Bronchial epithelial cell (primary cell): ENCODE measurements around the gene PROM1. TPM values are rescaled to one million over a fixed set of nuclear protein-coding genes. Genes with fewer than 3 reads are reported as not detected.

Source experiments
- DNase-seq: peaks from one replicate; pipeline ENCODE4 v3.0.0-alpha.2; 2010; ENCODE audit warnings: low read depth
- FAIRE-seq: peaks from 2 replicates; lab custom pipeline; 2011; peaks lifted over from hg19 to GRCh38; lab: Jason Lieb, UNC
- H3K27me3 ChIP-seq: 2 replicates; pipeline ENCODE4 v1.5.1; 2011; ENCODE audit warnings: low read length; ENCODE audit not compliant: control insufficient read depth, insufficient read depth
- H3K36me3 ChIP-seq: 2 replicates; pipeline ENCODE4 v1.5.1; 2011; ENCODE audit warnings: low read length; ENCODE audit not compliant: control insufficient read depth, insufficient read depth
- H3K4me3 ChIP-seq: 2 replicates; pipeline ENCODE4 v1.5.1; 2011; ENCODE audit warnings: mild to moderate bottlenecking, low read depth, low read length, control low read depth
- total RNA-seq: library from RNA; depleted of rRNA; stranded (reverse); fragments of >200 nt; gene quantifications from 2 replicates; pipeline ENCODE4 v1.2.1, GENCODE V29; 2014
- TF ChIP-seq, protein P1 (sequence below): IDR thresholded peaks from 2 replicates; pipeline ENCODE4 v1.5.1; 2011; ENCODE audit warnings: mild to moderate bottlenecking, moderate library complexity, low read length, control low read depth, inconsistent platforms; ENCODE audit not compliant: insufficient read depth, severe bottlenecking

PROM1 gene
- total RNA-seq, 1 donor from 2014 or later = 0.26 TPM

DNA sequence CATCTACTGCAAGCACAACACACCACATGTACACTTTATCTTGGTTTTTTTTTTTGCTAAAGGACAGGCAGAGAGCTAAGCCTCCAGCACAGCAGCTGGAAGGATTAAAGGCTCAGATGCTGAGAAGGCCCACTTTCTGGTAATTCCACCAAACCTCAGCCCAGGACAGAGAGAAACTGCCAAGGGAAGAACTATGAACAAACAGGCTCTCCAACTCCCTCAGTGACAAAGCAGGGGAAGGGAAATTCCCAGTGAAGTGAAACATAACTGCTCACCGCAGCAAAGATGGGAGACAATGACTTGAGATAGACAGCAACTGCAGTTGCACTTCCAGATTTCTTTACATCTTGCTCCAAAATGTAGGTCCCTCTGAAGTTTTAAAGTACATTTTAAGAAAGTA, 4.8 kb downstream of the PROM1 start:
- TF ChIP-seq, protein P1, sequence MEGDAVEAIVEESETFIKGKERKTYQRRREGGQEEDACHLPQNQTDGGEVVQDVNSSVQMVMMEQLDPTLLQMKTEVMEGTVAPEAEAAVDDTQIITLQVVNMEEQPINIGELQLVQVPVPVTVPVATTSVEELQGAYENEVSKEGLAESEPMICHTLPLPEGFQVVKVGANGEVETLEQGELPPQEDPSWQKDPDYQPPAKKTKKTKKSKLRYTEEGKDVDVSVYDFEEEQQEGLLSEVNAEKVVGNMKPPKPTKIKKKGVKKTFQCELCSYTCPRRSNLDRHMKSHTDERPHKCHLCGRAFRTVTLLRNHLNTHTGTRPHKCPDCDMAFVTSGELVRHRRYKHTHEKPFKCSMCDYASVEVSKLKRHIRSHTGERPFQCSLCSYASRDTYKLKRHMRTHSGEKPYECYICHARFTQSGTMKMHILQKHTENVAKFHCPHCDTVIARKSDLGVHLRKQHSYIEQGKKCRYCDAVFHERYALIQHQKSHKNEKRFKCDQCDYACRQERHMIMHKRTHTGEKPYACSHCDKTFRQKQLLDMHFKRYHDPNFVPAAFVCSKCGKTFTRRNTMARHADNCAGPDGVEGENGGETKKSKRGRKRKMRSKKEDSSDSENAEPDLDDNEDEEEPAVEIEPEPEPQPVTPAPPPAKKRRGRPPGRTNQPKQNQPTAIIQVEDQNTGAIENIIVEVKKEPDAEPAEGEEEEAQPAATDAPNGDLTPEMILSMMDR = no peak
- Histone ChIP-seq H3K27me3 (peaks cover 22% of the 10 kb centered on the region), H3K36me3 (no peaks in the 10 kb centered on the region), H3K4me3 (no peak overlapping the region)
- FAIRE-seq (no peak), DNase-seq (peak; percentile 45)

DNA sequence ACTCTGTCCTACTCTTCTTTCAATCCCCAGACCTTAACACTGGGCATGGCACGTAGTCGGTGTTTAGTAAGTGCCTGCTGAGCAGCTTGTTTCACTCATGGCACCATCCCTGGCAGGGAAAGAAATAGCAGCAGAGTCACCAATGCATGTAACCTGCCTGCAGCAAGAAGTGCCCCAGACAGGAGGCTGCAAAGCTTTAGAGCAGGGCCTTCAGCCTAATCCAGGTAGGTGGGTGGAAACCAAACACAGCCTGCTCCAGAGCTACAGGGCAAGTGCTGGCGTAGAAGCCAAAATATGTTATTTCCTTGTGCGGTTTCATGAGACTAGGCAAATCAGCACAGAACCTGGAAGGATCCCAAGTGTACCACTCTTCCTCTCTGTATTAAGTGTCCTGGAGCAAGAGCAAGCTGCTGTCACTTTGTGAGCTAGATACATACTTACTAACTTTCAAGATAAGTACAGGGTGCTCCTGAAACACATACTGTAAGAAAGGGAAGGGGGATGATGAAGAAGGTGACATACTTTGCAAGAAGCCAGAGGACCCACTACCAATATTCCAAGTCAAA, 5.5 kb downstream of the PROM1 start:
- DNase-seq (peak; percentile 22), FAIRE-seq (no peak)
- H3K27me3 ChIP-seq = peaks cover 16% of the 10 kb centered on the region
- no peaks in the 10 kb centered on the region for H3K36me3 ChIP-seq
- TF ChIP-seq, protein P1 = no peak
- no peak overlapping the region for H3K4me3 ChIP-seq

DNA sequence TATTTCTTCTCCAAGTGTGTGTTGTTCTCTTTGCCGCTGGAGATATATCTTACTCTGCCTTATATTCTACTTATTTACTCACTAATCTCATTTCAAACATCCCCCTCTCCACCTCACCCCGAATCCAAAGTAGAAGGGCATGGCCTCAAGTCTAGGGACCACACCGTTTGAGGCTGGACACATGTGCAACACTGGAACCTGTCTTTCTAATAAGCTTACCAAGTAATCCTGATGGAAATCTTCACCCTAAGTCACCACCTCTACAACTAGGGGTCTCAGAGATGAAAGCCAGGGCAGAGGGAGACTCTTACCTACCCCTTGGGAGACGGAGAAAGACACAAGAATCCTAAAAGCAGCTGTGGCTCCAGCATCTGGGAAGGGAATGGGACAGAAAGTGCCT, 6.0 kb downstream of the PROM1 start:
- TF ChIP-seq, protein P1 = no peak
- Histone ChIP-seq H3K36me3 (no peaks in the 10 kb centered on the region), H3K4me3 (no peak overlapping the region), H3K27me3 (peaks cover 13% of the 10 kb centered on the region)
- FAIRE-seq = no peak
- no peak for DNase-seq

DNA sequence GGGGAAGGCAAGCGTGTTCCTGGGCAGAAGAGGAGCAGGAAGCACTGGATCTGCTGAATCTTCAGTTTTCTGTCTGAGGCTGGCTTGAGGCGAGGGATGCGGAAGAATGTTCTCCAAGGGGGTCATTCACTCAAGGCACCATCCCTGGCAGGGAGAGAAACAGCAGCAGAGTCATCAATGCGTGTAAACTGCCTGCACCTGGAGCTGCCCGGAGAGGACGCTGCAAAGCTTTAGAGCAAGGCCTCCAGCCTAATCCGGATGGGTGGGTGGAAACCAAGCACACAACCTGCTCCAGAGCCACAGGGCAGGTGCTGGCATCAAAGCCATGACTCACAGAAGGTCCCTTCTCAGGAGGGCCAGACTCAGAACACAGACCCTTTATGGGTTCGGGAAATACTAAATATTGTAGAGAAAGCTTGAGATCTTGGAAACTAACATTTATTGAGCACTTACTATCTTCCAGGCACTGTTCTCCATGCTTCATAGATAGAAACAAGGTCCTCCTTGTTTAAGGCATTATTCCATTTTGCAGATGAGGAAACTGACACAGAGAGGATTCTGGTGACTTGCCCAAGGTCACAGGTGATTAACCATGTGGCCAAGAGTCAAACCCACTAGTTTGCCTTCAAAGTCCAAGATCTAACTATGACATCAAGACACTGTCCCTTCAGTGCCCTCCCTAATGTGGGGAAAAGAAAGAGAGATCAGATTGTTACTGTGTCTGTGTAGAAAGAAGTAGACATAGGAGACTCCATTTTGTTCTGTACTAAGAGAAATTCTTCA, 7.7 kb downstream of the PROM1 start:
- TF ChIP-seq, protein P1 = no peak
- no peak for DNase-seq
- Histone ChIP-seq H3K27me3 (peaks cover 2% of the 10 kb centered on the region), H3K36me3 (no peaks in the 10 kb centered on the region), H3K4me3 (no peak overlapping the region)
- no peak for FAIRE-seq

DNA sequence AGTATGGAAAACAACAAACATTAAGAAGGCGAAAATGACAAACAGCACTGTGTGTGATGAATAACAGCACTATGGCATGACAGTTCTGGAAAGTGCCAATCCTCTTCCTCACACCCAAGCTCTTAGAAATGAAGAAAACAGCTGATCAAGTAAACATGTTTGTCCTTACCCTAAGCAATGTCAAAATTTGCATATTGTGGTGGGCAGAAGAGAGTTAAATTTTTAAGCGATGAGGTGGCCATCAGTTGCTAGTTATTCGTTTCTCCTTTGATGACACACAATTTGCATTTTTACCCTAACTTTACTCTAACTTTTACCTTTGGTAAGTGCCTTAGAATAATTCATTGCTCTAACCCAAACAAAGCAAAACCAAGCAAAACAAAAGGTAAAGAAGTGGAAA, 8.8 kb downstream of the PROM1 start:
- Histone ChIP-seq H3K4me3 (no peak overlapping the region), H3K27me3 (peaks cover 2% of the 10 kb centered on the region), H3K36me3 (no peaks in the 10 kb centered on the region)
- no peak for DNase-seq
- no peak for FAIRE-seq
- TF ChIP-seq, protein P1 = no peak
